WTC11 (cell line): ENCODE measurements around the gene ZBTB7C. TPM values are rescaled to one million over a fixed set of nuclear protein-coding genes. Genes with fewer than 3 reads are reported as not detected.

ENCODE experiments used
- ATAC-seq: fragments of 200-7000 bp; cut with Tn5 transposase; 2 replicates; pipeline ENCODE4 v1.10.0; 2021; ENCODE audit warnings: mild to moderate bottlenecking, moderate library complexity
- CTCF ChIA-PET: fragments of 300-600 bp; sonication (Branson Sonifier 250); formaldehyde crosslinking; loops from one replicate; lab custom pipeline; 2021; ENCODE audit warnings: antibody characterized with exemption; lab: Charles Lee
- POLR2A ChIA-PET: fragments of 350-600 bp; sonication (Branson Sonifier 250); formaldehyde crosslinking; loops from one replicate; lab custom pipeline; 2021; ENCODE audit warnings: antibody characterized with exemption; lab: Charles Lee
- DNase-seq: peaks from one replicate; pipeline ENCODE4 v3.0.0; 2021; ENCODE audit warnings: low spot score
- H3K27ac Mint-ChIP-seq: 2 replicates; pipeline ENCODE4 v1.8.0; 2021; ENCODE audit warnings: mixed read lengths
- H3K27me3 Mint-ChIP-seq: 2 replicates; pipeline ENCODE4 v1.8.0; 2021; ENCODE audit warnings: low read depth, mild to moderate bottlenecking, moderate library complexity, mixed read lengths
- H3K36me3 Mint-ChIP-seq: 2 replicates; pipeline ENCODE4 v1.8.0; 2021; ENCODE audit warnings: mixed read lengths
- H3K4me1 Mint-ChIP-seq: 2 replicates; pipeline ENCODE4 v1.8.0; 2022; ENCODE audit warnings: mixed read lengths
- H3K4me3 Mint-ChIP-seq: 2 replicates; pipeline ENCODE4 v1.8.0; 2021; ENCODE audit warnings: mild to moderate bottlenecking, moderate library complexity, mixed read lengths
- H3K9me3 Mint-ChIP-seq: 2 replicates; pipeline ENCODE4 v1.8.0; 2021; ENCODE audit warnings: mixed read lengths
- ATF1 ChIP-seq: sonication (generic); formaldehyde crosslinking; IDR thresholded peaks from 2 replicates; pipeline ENCODE4 v1.8.1; 2023; ENCODE audit warnings: mild to moderate bottlenecking, moderate library complexity, missing genetic modification reagents
- CBFB ChIP-seq: sonication (generic); formaldehyde crosslinking; IDR thresholded peaks from 2 replicates; pipeline ENCODE4 v1.8.1; 2022; ENCODE audit warnings: mild to moderate bottlenecking, low read depth, missing genetic modification reagents
- CREM ChIP-seq: sonication (generic); formaldehyde crosslinking; IDR thresholded peaks from 2 replicates; pipeline ENCODE4 v1.8.1; 2022; ENCODE audit warnings: mild to moderate bottlenecking, missing genetic modification reagents, moderate library complexity
- ELF4 ChIP-seq: sonication (generic); formaldehyde crosslinking; IDR thresholded peaks from 2 replicates; pipeline ENCODE4 v1.8.1; 2022; ENCODE audit warnings: low read depth, mild to moderate bottlenecking, moderate library complexity, missing genetic modification reagents
- ETV6 ChIP-seq: sonication (generic); formaldehyde crosslinking; IDR thresholded peaks from 2 replicates; pipeline ENCODE4 v1.8.1; 2022; ENCODE audit warnings: mild to moderate bottlenecking, missing genetic modification reagents
- FOXK1 ChIP-seq: sonication (generic); formaldehyde crosslinking; IDR thresholded peaks from 2 replicates; pipeline ENCODE4 v1.8.0; 2022; ENCODE audit warnings: mild to moderate bottlenecking, moderate library complexity, missing genetic modification reagents
- GRHL2 ChIP-seq: fragments of 250-450 bp; sonication (Bioruptor Pico); IDR thresholded peaks from 2 replicates; pipeline ENCODE4 v1.8.0; 2022; ENCODE audit warnings: mild to moderate bottlenecking, moderate library complexity; ENCODE audit not compliant: insufficient replicate concordance, severe bottlenecking
- HMGA2 ChIP-seq: fragments of 250-450 bp; sonication (Bioruptor Pico); IDR thresholded peaks from 2 replicates; pipeline ENCODE4 v1.4.0; 2021; ENCODE audit warnings: mild to moderate bottlenecking, moderate library complexity
- KAT7 ChIP-seq: sonication (generic); formaldehyde crosslinking; IDR thresholded peaks from 2 replicates; pipeline ENCODE4 v1.8.1; 2023; ENCODE audit warnings: missing genetic modification reagents, mild to moderate bottlenecking, borderline replicate concordance
- SMAD3 ChIP-seq: sonication (generic); formaldehyde crosslinking; IDR thresholded peaks from 2 replicates; pipeline ENCODE4 v1.8.0; 2022; ENCODE audit warnings: missing genetic modification reagents, mild to moderate bottlenecking, borderline replicate concordance
- SP1 ChIP-seq: sonication (generic); formaldehyde crosslinking; conservative IDR thresholded peaks from 2 replicates; pipeline ENCODE4 v1.8.1; 2022; ENCODE audit warnings: missing genetic modification reagents
- TP53 ChIP-seq: sonication (generic); formaldehyde crosslinking; IDR thresholded peaks from 2 replicates; pipeline ENCODE4 v1.8.1; 2023; ENCODE audit warnings: mild to moderate bottlenecking, missing genetic modification reagents
- ZBTB21 ChIP-seq: sonication (generic); formaldehyde crosslinking; IDR thresholded peaks from 2 replicates; pipeline ENCODE4 v1.8.1; 2023; ENCODE audit warnings: mild to moderate bottlenecking, missing genetic modification reagents, borderline replicate concordance
- total RNA-seq: library from RNA; stranded (reverse); gene quantifications from 3 replicates; pipeline ENCODE4 v1.2.3, GENCODE V29; 2021
- TF ChIP-seq, protein P1 (sequence below): sonication (generic); formaldehyde crosslinking; IDR thresholded peaks from 2 replicates; pipeline ENCODE4 v1.8.0; 2023; ENCODE audit warnings: missing genetic modification reagents, mild to moderate bottlenecking, borderline replicate concordance
- TF ChIP-seq, protein P2 (sequence below): fragments of 250-450 bp; sonication (Bioruptor Pico); IDR thresholded peaks from 2 replicates; pipeline ENCODE4 v1.9.0; 2021; ENCODE audit warnings: moderate library complexity, mild to moderate bottlenecking, inconsistent platforms, borderline replicate concordance
- TF ChIP-seq, protein P3 (sequence below): fragments of 250-450 bp; sonication (Bioruptor Pico); IDR thresholded peaks from 2 replicates; pipeline ENCODE4 v1.9.0; 2021; ENCODE audit warnings: mild to moderate bottlenecking
- TF ChIP-seq, protein P4 (sequence below): sonication (generic); formaldehyde crosslinking; IDR thresholded peaks from 2 replicates; pipeline ENCODE4 v1.8.1; 2023; ENCODE audit warnings: mild to moderate bottlenecking, missing genetic modification reagents, moderate library complexity
- TF ChIP-seq, protein P5 (sequence below): sonication (generic); formaldehyde crosslinking; IDR thresholded peaks from 2 replicates; pipeline ENCODE4 v1.8.0; 2022; ENCODE audit warnings: missing genetic modification reagents
- TF ChIP-seq, protein P6 (sequence below): sonication (generic); formaldehyde crosslinking; IDR thresholded peaks from 2 replicates; pipeline ENCODE4 v1.8.1; 2022; ENCODE audit warnings: missing genetic modification reagents, borderline replicate concordance
- TF ChIP-seq, protein P7 (sequence below): sonication (generic); formaldehyde crosslinking; IDR thresholded peaks from 2 replicates; pipeline ENCODE4 v1.8.0; 2023; ENCODE audit warnings: mild to moderate bottlenecking, missing genetic modification reagents

ZBTB7C gene
- total RNA-seq, 1 experiment from 2014 or later, result 0.48 TPM

DNA sequence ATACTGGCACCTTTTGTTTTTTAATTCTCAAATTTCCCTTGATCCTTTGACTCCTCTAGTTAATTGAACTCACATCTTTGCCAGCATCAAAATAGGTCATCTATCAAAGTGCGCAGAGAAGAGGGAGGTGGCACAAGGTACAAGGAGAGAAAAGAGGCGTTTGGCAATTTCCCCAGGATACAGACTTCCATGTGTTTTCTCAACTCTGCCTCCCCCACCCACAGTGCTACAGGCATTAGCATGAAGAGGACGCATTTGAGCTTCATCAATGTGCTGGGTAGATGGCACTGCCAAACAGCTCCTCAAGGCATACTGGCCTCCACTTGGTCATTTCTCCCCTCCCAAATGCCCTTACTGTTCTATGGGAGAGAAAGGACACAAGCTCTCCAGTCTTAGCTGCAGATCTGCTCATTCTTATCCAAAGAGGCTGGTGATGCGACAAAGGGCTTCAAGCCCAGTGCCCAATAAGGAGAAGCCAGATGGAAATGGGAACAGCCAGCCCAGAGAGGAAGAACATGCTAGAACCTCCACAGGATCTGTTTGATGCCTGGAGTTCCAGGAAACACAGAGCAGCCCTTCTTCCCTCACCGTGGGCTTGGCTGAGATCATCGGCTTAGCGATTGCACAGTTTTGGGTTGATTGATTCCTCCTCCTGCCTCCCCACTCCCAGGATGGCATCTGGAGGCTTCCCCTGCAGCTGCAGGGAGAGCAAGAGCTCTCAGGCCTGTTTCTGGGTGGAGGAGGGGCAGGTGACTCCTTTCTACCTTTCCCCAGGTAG lies 334.1 kb downstream of the ZBTB7C start (continued):
- TF ChIP-seq, protein P1, sequence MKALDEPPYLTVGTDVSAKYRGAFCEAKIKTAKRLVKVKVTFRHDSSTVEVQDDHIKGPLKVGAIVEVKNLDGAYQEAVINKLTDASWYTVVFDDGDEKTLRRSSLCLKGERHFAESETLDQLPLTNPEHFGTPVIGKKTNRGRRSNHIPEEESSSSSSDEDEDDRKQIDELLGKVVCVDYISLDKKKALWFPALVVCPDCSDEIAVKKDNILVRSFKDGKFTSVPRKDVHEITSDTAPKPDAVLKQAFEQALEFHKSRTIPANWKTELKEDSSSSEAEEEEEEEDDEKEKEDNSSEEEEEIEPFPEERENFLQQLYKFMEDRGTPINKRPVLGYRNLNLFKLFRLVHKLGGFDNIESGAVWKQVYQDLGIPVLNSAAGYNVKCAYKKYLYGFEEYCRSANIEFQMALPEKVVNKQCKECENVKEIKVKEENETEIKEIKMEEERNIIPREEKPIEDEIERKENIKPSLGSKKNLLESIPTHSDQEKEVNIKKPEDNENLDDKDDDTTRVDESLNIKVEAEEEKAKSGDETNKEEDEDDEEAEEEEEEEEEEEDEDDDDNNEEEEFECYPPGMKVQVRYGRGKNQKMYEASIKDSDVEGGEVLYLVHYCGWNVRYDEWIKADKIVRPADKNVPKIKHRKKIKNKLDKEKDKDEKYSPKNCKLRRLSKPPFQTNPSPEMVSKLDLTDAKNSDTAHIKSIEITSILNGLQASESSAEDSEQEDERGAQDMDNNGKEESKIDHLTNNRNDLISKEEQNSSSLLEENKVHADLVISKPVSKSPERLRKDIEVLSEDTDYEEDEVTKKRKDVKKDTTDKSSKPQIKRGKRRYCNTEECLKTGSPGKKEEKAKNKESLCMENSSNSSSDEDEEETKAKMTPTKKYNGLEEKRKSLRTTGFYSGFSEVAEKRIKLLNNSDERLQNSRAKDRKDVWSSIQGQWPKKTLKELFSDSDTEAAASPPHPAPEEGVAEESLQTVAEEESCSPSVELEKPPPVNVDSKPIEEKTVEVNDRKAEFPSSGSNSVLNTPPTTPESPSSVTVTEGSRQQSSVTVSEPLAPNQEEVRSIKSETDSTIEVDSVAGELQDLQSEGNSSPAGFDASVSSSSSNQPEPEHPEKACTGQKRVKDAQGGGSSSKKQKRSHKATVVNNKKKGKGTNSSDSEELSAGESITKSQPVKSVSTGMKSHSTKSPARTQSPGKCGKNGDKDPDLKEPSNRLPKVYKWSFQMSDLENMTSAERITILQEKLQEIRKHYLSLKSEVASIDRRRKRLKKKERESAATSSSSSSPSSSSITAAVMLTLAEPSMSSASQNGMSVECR (CRISPR knock-in tag), result no peak
- TF ChIP-seq, protein P2, sequence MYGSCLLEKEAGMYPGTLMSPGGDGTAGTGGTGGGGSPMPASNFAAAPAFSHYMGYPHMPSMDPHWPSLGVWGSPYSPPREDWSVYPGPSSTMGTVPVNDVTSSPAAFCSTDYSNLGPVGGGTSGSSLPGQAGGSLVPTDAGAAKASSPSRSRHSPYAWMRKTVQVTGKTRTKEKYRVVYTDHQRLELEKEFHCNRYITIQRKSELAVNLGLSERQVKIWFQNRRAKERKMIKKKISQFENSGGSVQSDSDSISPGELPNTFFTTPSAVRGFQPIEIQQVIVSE, result no peak
- no peak for TF ChIP-seq SMAD3
- no peak for TF ChIP-seq CREM (CRISPR knock-in tag)
- TF ChIP-seq, protein P3, sequence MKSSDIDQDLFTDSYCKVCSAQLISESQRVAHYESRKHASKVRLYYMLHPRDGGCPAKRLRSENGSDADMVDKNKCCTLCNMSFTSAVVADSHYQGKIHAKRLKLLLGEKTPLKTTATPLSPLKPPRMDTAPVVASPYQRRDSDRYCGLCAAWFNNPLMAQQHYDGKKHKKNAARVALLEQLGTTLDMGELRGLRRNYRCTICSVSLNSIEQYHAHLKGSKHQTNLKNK (CRISPR knock-in tag), result no peak
- TF ChIP-seq, protein P4, sequence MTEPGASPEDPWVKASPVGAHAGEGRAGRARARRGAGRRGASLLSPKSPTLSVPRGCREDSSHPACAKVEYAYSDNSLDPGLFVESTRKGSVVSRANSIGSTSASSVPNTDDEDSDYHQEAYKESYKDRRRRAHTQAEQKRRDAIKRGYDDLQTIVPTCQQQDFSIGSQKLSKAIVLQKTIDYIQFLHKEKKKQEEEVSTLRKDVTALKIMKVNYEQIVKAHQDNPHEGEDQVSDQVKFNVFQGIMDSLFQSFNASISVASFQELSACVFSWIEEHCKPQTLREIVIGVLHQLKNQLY (CRISPR knock-in tag), result no peak
- no peak for TF ChIP-seq HMGA2
- TF ChIP-seq CBFB, result no peak
- TF ChIP-seq, protein P5, sequence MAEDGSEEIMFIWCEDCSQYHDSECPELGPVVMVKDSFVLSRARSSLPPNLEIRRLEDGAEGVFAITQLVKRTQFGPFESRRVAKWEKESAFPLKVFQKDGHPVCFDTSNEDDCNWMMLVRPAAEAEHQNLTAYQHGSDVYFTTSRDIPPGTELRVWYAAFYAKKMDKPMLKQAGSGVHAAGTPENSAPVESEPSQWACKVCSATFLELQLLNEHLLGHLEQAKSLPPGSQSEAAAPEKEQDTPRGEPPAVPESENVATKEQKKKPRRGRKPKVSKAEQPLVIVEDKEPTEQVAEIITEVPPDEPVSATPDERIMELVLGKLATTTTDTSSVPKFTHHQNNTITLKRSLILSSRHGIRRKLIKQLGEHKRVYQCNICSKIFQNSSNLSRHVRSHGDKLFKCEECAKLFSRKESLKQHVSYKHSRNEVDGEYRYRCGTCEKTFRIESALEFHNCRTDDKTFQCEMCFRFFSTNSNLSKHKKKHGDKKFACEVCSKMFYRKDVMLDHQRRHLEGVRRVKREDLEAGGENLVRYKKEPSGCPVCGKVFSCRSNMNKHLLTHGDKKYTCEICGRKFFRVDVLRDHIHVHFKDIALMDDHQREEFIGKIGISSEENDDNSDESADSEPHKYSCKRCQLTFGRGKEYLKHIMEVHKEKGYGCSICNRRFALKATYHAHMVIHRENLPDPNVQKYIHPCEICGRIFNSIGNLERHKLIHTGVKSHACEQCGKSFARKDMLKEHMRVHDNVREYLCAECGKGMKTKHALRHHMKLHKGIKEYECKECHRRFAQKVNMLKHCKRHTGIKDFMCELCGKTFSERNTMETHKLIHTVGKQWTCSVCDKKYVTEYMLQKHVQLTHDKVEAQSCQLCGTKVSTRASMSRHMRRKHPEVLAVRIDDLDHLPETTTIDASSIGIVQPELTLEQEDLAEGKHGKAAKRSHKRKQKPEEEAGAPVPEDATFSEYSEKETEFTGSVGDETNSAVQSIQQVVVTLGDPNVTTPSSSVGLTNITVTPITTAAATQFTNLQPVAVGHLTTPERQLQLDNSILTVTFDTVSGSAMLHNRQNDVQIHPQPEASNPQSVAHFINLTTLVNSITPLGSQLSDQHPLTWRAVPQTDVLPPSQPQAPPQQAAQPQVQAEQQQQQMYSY (CRISPR knock-in tag), result no peak

DNA sequence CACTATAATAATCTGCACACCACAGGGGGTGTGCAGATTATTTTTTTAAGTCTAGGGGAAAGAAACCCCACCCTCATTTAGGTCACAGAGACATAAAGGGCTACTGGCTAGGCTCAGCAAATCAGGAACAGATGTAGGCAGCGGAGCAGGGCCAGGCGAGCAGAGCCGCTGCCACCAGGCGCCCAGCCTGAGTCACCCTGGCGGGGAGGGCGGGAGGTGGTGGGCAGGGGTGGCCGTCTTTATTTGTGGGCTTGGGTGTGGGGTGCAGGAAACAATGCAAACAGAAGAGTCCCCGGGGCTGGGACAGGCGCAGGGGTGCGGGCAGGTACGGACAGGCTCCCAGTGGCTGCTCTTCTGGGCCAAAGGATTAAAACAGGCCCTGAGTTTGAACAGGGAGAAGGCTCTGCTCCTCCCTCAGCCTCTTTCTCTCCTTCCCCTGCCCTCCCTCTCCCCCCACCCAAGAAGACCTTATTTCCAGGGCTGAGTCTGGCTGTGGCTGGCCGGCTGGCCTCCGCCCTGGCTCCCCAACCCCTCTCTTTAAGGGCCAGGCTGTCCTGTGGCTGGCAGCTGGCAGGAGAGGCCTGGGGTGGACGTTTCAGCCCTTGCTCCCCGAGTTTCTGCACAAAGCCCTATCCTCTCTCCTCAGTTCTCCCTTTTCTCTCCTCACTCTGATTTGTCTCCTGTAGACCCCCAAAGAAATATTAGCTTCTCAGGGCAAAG lies 335.8 kb downstream of the ZBTB7C start:
- H3K27ac Mint-ChIP-seq, result no peak overlapping the region
- H3K36me3 Mint-ChIP-seq, result no peaks in the 10 kb centered on the region
- no peaks in the 10 kb centered on the region for H3K9me3 Mint-ChIP-seq
- POLR2A ChIA-PET, result no interaction called here
- H3K4me3 Mint-ChIP-seq, result no peak overlapping the region
- CTCF ChIA-PET, result no interaction called here
- ATAC-seq (peak; percentile 38), DNase-seq (no peak)
- no peaks in the 10 kb centered on the region for H3K27me3 Mint-ChIP-seq
- H3K4me1 Mint-ChIP-seq, result peaks cover 27% of the 10 kb centered on the region
- TF ChIP-seq, protein P6, sequence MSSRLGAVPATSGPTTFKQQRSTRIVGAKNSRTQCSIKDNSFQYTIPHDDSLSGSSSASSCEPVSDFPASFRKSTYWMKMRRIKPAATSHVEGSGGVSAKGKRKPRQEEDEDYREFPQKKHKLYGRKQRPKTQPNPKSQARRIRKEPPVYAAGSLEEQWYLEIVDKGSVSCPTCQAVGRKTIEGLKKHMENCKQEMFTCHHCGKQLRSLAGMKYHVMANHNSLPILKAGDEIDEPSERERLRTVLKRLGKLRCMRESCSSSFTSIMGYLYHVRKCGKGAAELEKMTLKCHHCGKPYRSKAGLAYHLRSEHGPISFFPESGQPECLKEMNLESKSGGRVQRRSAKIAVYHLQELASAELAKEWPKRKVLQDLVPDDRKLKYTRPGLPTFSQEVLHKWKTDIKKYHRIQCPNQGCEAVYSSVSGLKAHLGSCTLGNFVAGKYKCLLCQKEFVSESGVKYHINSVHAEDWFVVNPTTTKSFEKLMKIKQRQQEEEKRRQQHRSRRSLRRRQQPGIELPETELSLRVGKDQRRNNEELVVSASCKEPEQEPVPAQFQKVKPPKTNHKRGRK (CRISPR knock-in tag), result no peak
- TF ChIP-seq, protein P7, sequence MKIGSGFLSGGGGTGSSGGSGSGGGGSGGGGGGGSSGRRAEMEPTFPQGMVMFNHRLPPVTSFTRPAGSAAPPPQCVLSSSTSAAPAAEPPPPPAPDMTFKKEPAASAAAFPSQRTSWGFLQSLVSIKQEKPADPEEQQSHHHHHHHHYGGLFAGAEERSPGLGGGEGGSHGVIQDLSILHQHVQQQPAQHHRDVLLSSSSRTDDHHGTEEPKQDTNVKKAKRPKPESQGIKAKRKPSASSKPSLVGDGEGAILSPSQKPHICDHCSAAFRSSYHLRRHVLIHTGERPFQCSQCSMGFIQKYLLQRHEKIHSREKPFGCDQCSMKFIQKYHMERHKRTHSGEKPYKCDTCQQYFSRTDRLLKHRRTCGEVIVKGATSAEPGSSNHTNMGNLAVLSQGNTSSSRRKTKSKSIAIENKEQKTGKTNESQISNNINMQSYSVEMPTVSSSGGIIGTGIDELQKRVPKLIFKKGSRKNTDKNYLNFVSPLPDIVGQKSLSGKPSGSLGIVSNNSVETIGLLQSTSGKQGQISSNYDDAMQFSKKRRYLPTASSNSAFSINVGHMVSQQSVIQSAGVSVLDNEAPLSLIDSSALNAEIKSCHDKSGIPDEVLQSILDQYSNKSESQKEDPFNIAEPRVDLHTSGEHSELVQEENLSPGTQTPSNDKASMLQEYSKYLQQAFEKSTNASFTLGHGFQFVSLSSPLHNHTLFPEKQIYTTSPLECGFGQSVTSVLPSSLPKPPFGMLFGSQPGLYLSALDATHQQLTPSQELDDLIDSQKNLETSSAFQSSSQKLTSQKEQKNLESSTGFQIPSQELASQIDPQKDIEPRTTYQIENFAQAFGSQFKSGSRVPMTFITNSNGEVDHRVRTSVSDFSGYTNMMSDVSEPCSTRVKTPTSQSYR (CRISPR knock-in tag), result no peak
- no peak for TF ChIP-seq ETV6 (CRISPR knock-in tag)
- TF ChIP-seq TP53, result no peak
- no peak for TF ChIP-seq ELF4 (CRISPR knock-in tag)
- no peak for TF ChIP-seq GRHL2
- no peak for TF ChIP-seq ZBTB21 (CRISPR knock-in tag)
- TF ChIP-seq ATF1, result no peak
- no peak for TF ChIP-seq KAT7 (CRISPR knock-in tag)
- TF ChIP-seq SP1 (CRISPR knock-in tag), result no peak
- no peak for TF ChIP-seq FOXK1 (CRISPR knock-in tag)
